HEK293 (cell line): Measurements from ENCODE around the gene GGTLC2.
"Not testable (repeated sequence)": the region's sequence is repeated elsewhere in the genome, so short reads cannot be mapped to it uniquely, and the experiment has no call there.

Source experiments
- CTCF ChIP-seq: fragments of 450-650 bp; formaldehyde crosslinking; IDR thresholded peaks from 2 replicates; pipeline ENCODE4 v1.5.1; 2016; ENCODE audit warnings: missing biosample characterization, missing genetic modification characterization
- PBX3 ChIP-seq: sonication (generic); formaldehyde crosslinking; IDR thresholded peaks from 2 replicates; pipeline ENCODE4 v1.8.1; 2022; ENCODE audit warnings: mild to moderate bottlenecking, moderate library complexity, missing genetic modification reagents
- ZBTB17 ChIP-seq: fragments of 450-650 bp; formaldehyde crosslinking; IDR thresholded peaks from 2 replicates; pipeline ENCODE4 v1.5.1; 2016; ENCODE audit warnings: missing biosample characterization, missing genetic modification characterization
- ZFP37 ChIP-seq: fragments of 450-650 bp; formaldehyde crosslinking; IDR thresholded peaks from 2 replicates; pipeline ENCODE4 v1.5.1; 2016; ENCODE audit warnings: missing biosample characterization, missing genetic modification characterization
- ZNF324 ChIP-seq: fragments of 450-650 bp; formaldehyde crosslinking; IDR thresholded peaks from 2 replicates; pipeline ENCODE4 v1.5.1; 2016; ENCODE audit warnings: missing biosample characterization, missing genetic modification characterization

- not testable (repeated sequence) for TF ChIP-seq CTCF (tag by site-specific recombination); ZNF324 (tag by site-specific recombination); PBX3; ZFP37 (tag by site-specific recombination); ZBTB17
Measured at GRCh38 chr22:22636260-22636659, 8.2 kb upstream of the GGTLC2 start.
